ENCODE results near the gene RASL11B.

Gene RASL11B

GRCh38 chr4:52876069-52876468, 14.0 kb downstream of the RASL11B start:
- no peak for DNase-seq

- no peak for DNase-seq
Observed at GRCh38 chr4:52877036-52877435, 14.9 kb downstream of the RASL11B start.

- no peak for DNase-seq
Observed at GRCh38 chr4:52877694-52878093, 15.6 kb downstream of the RASL11B start.

GRCh38 chr4:52879471-52879870, 17.4 kb downstream of the RASL11B start:
- DNase-seq = no peak

GRCh38 chr4:52880994-52881393, 18.9 kb downstream of the RASL11B start:
- no peak for DNase-seq

GRCh38 chr4:52883183-52883621, 21.1 kb downstream of the RASL11B start:
- no peak for DNase-seq

GRCh38 chr4:52883707-52884669, 21.9 kb downstream of the RASL11B start:
- no peak for DNase-seq

GRCh38 chr4:52884994-52885393, 22.9 kb downstream of the RASL11B start:
- no peak for DNase-seq

GRCh38 chr4:52889354-52889753, 27.2 kb downstream of the RASL11B start:
- DNase-seq = no peak

- no peak for DNase-seq
Observed at GRCh38 chr4:52889778-52890520, 27.8 kb downstream of the RASL11B start.

GRCh38 chr4:52890521-52890791, 28.3 kb downstream of the RASL11B start:
- no peak for DNase-seq

GRCh38 chr4:52891743-52892142, 29.6 kb downstream of the RASL11B start:
- no peak for DNase-seq

GRCh38 chr4:52892880-52893279, 30.8 kb downstream of the RASL11B start:
- DNase-seq = no peak

GRCh38 chr4:52894443-52894842, 32.3 kb downstream of the RASL11B start:
- no peak for DNase-seq

- no peak for DNase-seq
Observed at GRCh38 chr4:52903273-52903672, 41.2 kb downstream of the RASL11B start.

GRCh38 chr4:52904421-52904820, 42.3 kb downstream of the RASL11B start:
- DNase-seq = no peak

- no peak for DNase-seq
Observed at GRCh38 chr4:52907510-52907909, 45.4 kb downstream of the RASL11B start.

GRCh38 chr4:52910115-52910514, 48.0 kb downstream of the RASL11B start:
- DNase-seq = no peak

GRCh38 chr4:52911684-52912294, 49.7 kb downstream of the RASL11B start:
- peak; percentile 66 for DNase-seq

GRCh38 chr4:52912608-52913007, 50.5 kb downstream of the RASL11B start:
- DNase-seq = no peak

GRCh38 chr4:52914051-52914605, 52.0 kb downstream of the RASL11B start:
- no peak for DNase-seq

GRCh38 chr4:52915191-52915590, 53.1 kb downstream of the RASL11B start:
- DNase-seq = no peak

- DNase-seq = no peak
Observed at GRCh38 chr4:52915730-52916300, 53.7 kb downstream of the RASL11B start.
